ENCODE results near the gene MCF2L2. TPM values are rescaled to one million over a fixed set of nuclear protein-coding genes. Genes with fewer than 3 reads are reported as not detected.

The MCF2L2 gene
- total and polyA plus RNA-seq, 9 of the 15 experiments (the other 6 are each of a cell fraction or from before 2014, with no cell fraction given): 0.56 to 4.2 (median 3.0) TPM

- TF ChIP-seq ZNF239 (CRISPR knock-in tag; IDR thresholded peaks at IDR 0.05): no peak
Observed at GRCh38 chr3:183252118-183252782, 176.2 kb downstream of the MCF2L2 start (continued).

DNA sequence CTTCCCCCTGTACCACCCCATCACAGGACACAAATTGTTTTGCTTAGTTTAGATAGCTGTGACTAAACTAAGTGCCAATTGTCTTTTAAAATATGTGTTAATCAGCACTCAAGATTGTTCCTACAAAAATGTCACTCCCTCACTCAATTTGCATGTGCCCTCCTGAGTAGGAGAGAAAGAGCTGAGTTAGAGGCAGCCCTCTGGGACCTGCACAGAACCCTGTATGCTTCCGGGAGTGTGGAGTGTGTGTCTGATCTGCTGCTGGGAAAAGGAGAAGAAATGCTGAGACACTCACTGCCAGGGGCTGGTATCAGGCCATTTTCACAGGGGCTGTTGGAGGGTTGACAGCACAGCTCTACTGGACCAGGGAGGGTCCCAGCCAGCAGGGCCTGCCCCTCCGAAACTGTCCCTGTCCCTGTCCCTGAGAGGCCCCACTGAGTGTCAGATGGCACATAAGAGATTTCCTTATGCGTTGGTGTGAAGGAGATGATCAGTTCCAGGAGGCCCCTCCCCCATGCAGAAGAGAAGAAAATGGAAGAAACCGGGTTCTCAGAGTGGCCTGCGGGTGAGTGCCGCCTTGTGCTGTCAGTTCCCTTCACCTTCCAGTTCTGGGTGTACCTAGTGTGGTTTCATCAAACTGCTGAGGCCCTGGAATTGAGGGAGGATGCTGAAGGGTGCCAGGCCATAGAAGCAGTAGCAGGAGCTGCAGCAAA is 179.3 kb downstream of the MCF2L2 start:
- Histone ChIP-seq H3K9me3 (replicated peaks; ENCODE audit: control insufficient read depth, insufficient read depth, low read depth, low read length) (no peaks in the 10 kb centered on the region), H2AFZ (ENCODE audit: low read depth, low read length) (no peak overlapping the region), H3K79me2 (ENCODE audit: control insufficient read depth, insufficient read depth, low read length) (peaks cover 11% of the 10 kb centered on the region), H3K9ac (ENCODE audit: insufficient read depth in 1 of 2, low read depth in 2 of 2, low read length in 2 of 2) (peak overlapping the region in 1 of 2 experiments; percentile 43; a peak in 1 of 4 replicates), H4K20me1 (replicated peaks; ENCODE audit: control insufficient read depth, insufficient read depth, low read length) (no peaks in the 10 kb centered on the region), H3K9me1 (ENCODE audit: control insufficient read depth, insufficient read depth, low read length) (no peaks in the 10 kb centered on the region), H3K4me2 (ENCODE audit: insufficient read depth, low read length) (no peak overlapping the region), H3K36me3 (ENCODE audit: control insufficient read depth, insufficient read depth, low read length) (no peaks in the 10 kb centered on the region), H3K27me3 (ENCODE audit: control insufficient read depth in 2 of 2, insufficient read depth in 2 of 2, low read length in 2 of 2) (no peaks in the 10 kb centered on the region; a peak in 1 of 5 replicates), H3K4me1 (replicated peaks in 1 of 2; ENCODE audit: control insufficient read depth in 2 of 2, insufficient read depth in 2 of 2, low read length in 2 of 2) (peaks cover 3 to 12% of the 10 kb centered on the region in 2 experiments; a peak in 4 of 5 replicates), H3K27ac (ENCODE audit: extremely low read depth, low read depth, low read length) (no peak overlapping the region), H3K4me3 (no peak overlapping the region)
- in situ Hi-C loops (cut with MboI): no loop called here
- FAIRE-seq: no peak
- POLR2A ChIA-PET: interaction anchor here (0.6 to 0.7 kb wide), 2 partner anchors 8 to 58 kb away, joined by 3 to 4 read pairs; no protein-coding TSS in a partner anchor
- 35% methylated on average over 5 of the region's 6 CpGs for WGBS (ENCODE audit: insufficient coverage, low coverage, missing lambda C conversion rate)
- no peak for TF ChIP-seq ZC3H11A (IDR thresholded peaks at IDR 0.05; ENCODE audit: low read depth, low read length)
- no peak for TF ChIP-seq CHD4 (IDR thresholded peaks at IDR 0.05; ENCODE audit: insufficient read depth, insufficient replicate concordance, low read depth, low read length, poor library complexity, severe bottlenecking)
- no peak for ATAC-seq
- CTCF ChIA-PET (ENCODE audit: low intra/inter-chr PET ratio): no interaction called here
- intact Hi-C loops (cut with micrococcal nuclease): no loop called here
- no TSS peak for BruUV-seq (replicated peaks)
- DNase-seq (ENCODE audit: extremely low read depth in 1 of 4, low spot score in 3 of 4): no peak
